Neural cell (in vitro differentiated cells): ENCODE results near the gene SEMG1. TPM values are rescaled to one million over a fixed set of nuclear protein-coding genes. Genes with fewer than 3 reads are reported as not detected.

Experiments used
- H2AFZ ChIP-seq: fragments of 200-600, 300-800 bp; sonication (generic), shearing (Covaris generic); 2 replicates; pipeline ENCODE4 v1.6.0; 2014; ENCODE audit warnings: low read depth, mild to moderate bottlenecking, antibody characterized with exemption, low read length, moderate library complexity
- H3F3A ChIP-seq: fragments of 200-600 bp; shearing (Covaris generic); 2 replicates; pipeline ENCODE4 v1.6.1; 2016; ENCODE audit warnings: mild to moderate bottlenecking, moderate library complexity, mixed read lengths, antibody characterized with exemption, low read length; ENCODE audit not compliant: insufficient read depth, poor library complexity, severe bottlenecking
- H3K27ac ChIP-seq: fragments of 200-600, 300-800 bp; sonication (generic), shearing (Covaris generic); 2 replicates; pipeline ENCODE4 v1.5.1; 2014; ENCODE audit warnings: mild to moderate bottlenecking, low read length, moderate library complexity
- H3K27me3 ChIP-seq: fragments of 300-800, 200-600 bp; sonication (generic), shearing (Covaris generic); 2 replicates; pipeline ENCODE4 v1.6.0; 2014; ENCODE audit warnings: mild to moderate bottlenecking, low read depth, low read length, moderate library complexity; ENCODE audit not compliant: insufficient read depth
- H3K36me3 ChIP-seq: fragments of 300-800, 200-600 bp; sonication (generic), shearing (Covaris generic); 2 replicates; pipeline ENCODE4 v1.5.1; 2014; ENCODE audit warnings: mild to moderate bottlenecking, antibody characterized with exemption, low read length, moderate library complexity; ENCODE audit not compliant: insufficient read depth
- H3K4me2 ChIP-seq: fragments of 300-800, 200-600 bp; sonication (generic), shearing (Covaris generic); 2 replicates; pipeline ENCODE4 v1.6.0; 2014; ENCODE audit warnings: mild to moderate bottlenecking, low read length
- H3K4me3 ChIP-seq: fragments of 300-800, 200-600 bp; sonication (generic), shearing (Covaris generic); 2 replicates; pipeline ENCODE4 v1.5.1; 2014; ENCODE audit warnings: mild to moderate bottlenecking, low read length, moderate library complexity
- H3K79me2 ChIP-seq: fragments of 200-600 bp; shearing (Covaris generic); replicated peaks from 2 replicates; pipeline ENCODE4 v1.6.0; 2014; ENCODE audit warnings: mild to moderate bottlenecking, low read length, moderate library complexity; ENCODE audit not compliant: insufficient read depth
- H3K9ac ChIP-seq: fragments of 300-800, 200-600 bp; sonication (generic), shearing (Covaris generic); 2 replicates; pipeline ENCODE4 v1.6.1; 2016; ENCODE audit warnings: mild to moderate bottlenecking, low read length, mixed read lengths
- H3K9me2 ChIP-seq: fragments of 200-600 bp; shearing (Covaris generic); 2 replicates; pipeline ENCODE4 v1.6.1; 2016; ENCODE audit warnings: mild to moderate bottlenecking, low read length, mixed read lengths; ENCODE audit not compliant: insufficient read depth
- H3K9me3 ChIP-seq: fragments of 200-600, 300-800 bp; sonication (generic), shearing (Covaris generic); 2 replicates; pipeline ENCODE4 v1.6.1; 2016; ENCODE audit warnings: mild to moderate bottlenecking, mixed run types, low read length, moderate library complexity, mixed read lengths
- H4K20me1 ChIP-seq: fragments of 200-600 bp; shearing (Covaris generic); 2 replicates; pipeline ENCODE4 v1.6.1; 2016; ENCODE audit warnings: mild to moderate bottlenecking, mixed run types; ENCODE audit not compliant: insufficient read depth
- CTCF ChIP-seq: fragments of 450-650 bp; IDR thresholded peaks from 2 replicates; pipeline ENCODE4 v1.5.1; 2014; ENCODE audit warnings: antibody characterized with exemption, mild to moderate bottlenecking, moderate library complexity; ENCODE audit not compliant: poor library complexity, severe bottlenecking
- EP300 ChIP-seq: fragments of 450-650 bp; conservative IDR thresholded peaks from 2 replicates; pipeline ENCODE4 v1.6.1; 2014; ENCODE audit warnings: antibody characterized with exemption, mild to moderate bottlenecking, moderate library complexity; ENCODE audit not compliant: poor library complexity, severe bottlenecking
- EZH2 ChIP-seq: fragments of 200-600, 300-800 bp; shearing (Covaris generic), sonication (generic); IDR thresholded peaks from 2 replicates; pipeline ENCODE4 v1.6.1; 2014; ENCODE audit warnings: antibody characterized with exemption, low read length, borderline replicate concordance, mild to moderate bottlenecking; ENCODE audit not compliant: insufficient read depth, poor library complexity, severe bottlenecking
- MXI1 ChIP-seq: fragments of 450-650 bp; conservative IDR thresholded peaks from 2 replicates; pipeline ENCODE4 v1.6.1; 2014; ENCODE audit warnings: antibody characterized with exemption, mild to moderate bottlenecking; ENCODE audit not compliant: poor library complexity, severe bottlenecking
- POLR2AphosphoS5 ChIP-seq: IDR thresholded peaks from 2 replicates; pipeline ENCODE4 v1.6.1; 2012
- RAD21 ChIP-seq: fragments of 450-650 bp; conservative IDR thresholded peaks from 2 replicates; pipeline ENCODE4 v1.6.1; 2014; ENCODE audit warnings: antibody characterized with exemption, mild to moderate bottlenecking, moderate library complexity
- REST ChIP-seq: IDR thresholded peaks from 2 replicates; pipeline ENCODE4 v1.6.1; 2012; ENCODE audit warnings: borderline replicate concordance
- SMC3 ChIP-seq: fragments of 450-650 bp; conservative IDR thresholded peaks from 2 replicates; pipeline ENCODE4 v1.6.1; 2014; ENCODE audit warnings: antibody characterized with exemption, mild to moderate bottlenecking, moderate library complexity; ENCODE audit not compliant: poor library complexity
- TAF1 ChIP-seq: IDR thresholded peaks from 2 replicates; pipeline ENCODE4 v1.6.1; 2012; ENCODE audit warnings: low read depth
- polyA plus RNA-seq: library from polyadenylated mRNA; depleted of rRNA; stranded (reverse); fragments of >200 nt; gene quantifications from 2 replicates; pipeline ENCODE4 v1.2.3, GENCODE V29; 2014

SEMG1 gene
- polyA plus RNA-seq, 1 donor from 2014 or later, result not detected

GRCh38 chr20:45212836-45213235, 6.0 kb downstream of the SEMG1 start:
- Histone ChIP-seq H4K20me1 (no peaks in the 10 kb centered on the region), H3F3A (no peaks in the 10 kb centered on the region), H3K4me2 (no peak overlapping the region), H2AFZ (no peak overlapping the region), H3K9me2 (no peaks in the 10 kb centered on the region), H3K9ac (no peak overlapping the region), H3K27me3 (no peaks in the 10 kb centered on the region), H3K4me3 (no peak overlapping the region), H3K36me3 (no peaks in the 10 kb centered on the region), H3K79me2 (no peaks in the 10 kb centered on the region), H3K27ac (no peak overlapping the region), H3K9me3 (no peaks in the 10 kb centered on the region)
- no peak for TF ChIP-seq TAF1
- no peak for TF ChIP-seq CTCF
- no peak for TF ChIP-seq RAD21

GRCh38 chr20:45218124-45218523, 11.3 kb downstream of the SEMG1 start:
- Histone ChIP-seq H3K27ac (no peak overlapping the region), H2AFZ (no peak overlapping the region), H3K36me3 (no peaks in the 10 kb centered on the region), H3K79me2 (no peaks in the 10 kb centered on the region), H3K9ac (no peak overlapping the region), H3F3A (no peaks in the 10 kb centered on the region), H3K9me3 (no peaks in the 10 kb centered on the region), H3K27me3 (no peaks in the 10 kb centered on the region), H3K4me3 (no peak overlapping the region), H4K20me1 (no peaks in the 10 kb centered on the region), H3K4me2 (no peak overlapping the region), H3K9me2 (no peaks in the 10 kb centered on the region)
- TF ChIP-seq POLR2AphosphoS5, result no peak
- TF ChIP-seq EP300, result no peak
- TF ChIP-seq EZH2, result no peak
- TF ChIP-seq SMC3, result no peak
- TF ChIP-seq MXI1, result no peak
- no peak for TF ChIP-seq REST
- no peak for TF ChIP-seq RAD21
- no peak for TF ChIP-seq TAF1

GRCh38 chr20:45218636-45219035, 11.8 kb downstream of the SEMG1 start:
- no peak overlapping the region for H3K4me3 ChIP-seq
- no peaks in the 10 kb centered on the region for H3K27me3 ChIP-seq
- no peak overlapping the region for H3K9ac ChIP-seq
- no peaks in the 10 kb centered on the region for H3K79me2 ChIP-seq
- H3K9me2 ChIP-seq, result no peaks in the 10 kb centered on the region
- H3K27ac ChIP-seq, result no peak overlapping the region
- TF ChIP-seq EP300 (no peak), RAD21 (no peak), REST (no peak), POLR2AphosphoS5 (no peak), EZH2 (no peak), MXI1 (no peak), SMC3 (no peak), CTCF (no peak), TAF1 (no peak)
- no peaks in the 10 kb centered on the region for H4K20me1 ChIP-seq
- no peak overlapping the region for H3K4me2 ChIP-seq
- no peaks in the 10 kb centered on the region for H3K9me3 ChIP-seq
- no peaks in the 10 kb centered on the region for H3F3A ChIP-seq
- H2AFZ ChIP-seq, result no peak overlapping the region
- no peaks in the 10 kb centered on the region for H3K36me3 ChIP-seq
